H9 (cell line): Measurements from ENCODE around the gene NFKB2. TPM values are rescaled to one million over a fixed set of nuclear protein-coding genes. Genes with fewer than 3 reads are reported as not detected.

Source experiments
- DNase-seq: peaks from one replicate; pipeline ENCODE4 v3.0.0-alpha.2; 2017
- H2AFZ ChIP-seq: one replicate; pipeline ENCODE4 v1.6.1; 2013; ENCODE audit warnings: mild to moderate bottlenecking, low read length, control low read depth, moderate library complexity
- H2AK5ac ChIP-seq: 2 replicates; pipeline ENCODE4 v1.6.1; 2013; ENCODE audit warnings: low read length, control low read depth, mixed read lengths; ENCODE audit not compliant: insufficient read length
- H2BK120ac ChIP-seq: one replicate; pipeline ENCODE4 v1.6.1; 2013; ENCODE audit warnings: low read depth, mild to moderate bottlenecking, low read length, control low read depth, inconsistent platforms; ENCODE audit not compliant: poor library complexity, severe bottlenecking
- H2BK12ac ChIP-seq: 2 replicates; pipeline ENCODE4 v1.6.1; 2013; ENCODE audit warnings: low read length, control low read depth, mixed read lengths, low read depth; ENCODE audit not compliant: insufficient read length
- H2BK15ac ChIP-seq: 2 replicates; pipeline ENCODE4 v1.6.1; 2013; ENCODE audit warnings: low read depth, low read length, control low read depth
- H2BK20ac ChIP-seq: one replicate; pipeline ENCODE4 v1.6.1; 2013; ENCODE audit warnings: low read depth, mild to moderate bottlenecking, low read length, control low read depth, inconsistent platforms; ENCODE audit not compliant: poor library complexity, severe bottlenecking
- H2BK5ac ChIP-seq: 2 replicates; pipeline ENCODE4 v1.6.1; 2013; ENCODE audit warnings: low read length, control low read depth, mixed read lengths; ENCODE audit not compliant: insufficient read length
- H3K14ac ChIP-seq: 2 replicates; pipeline ENCODE4 v1.6.1; 2013; ENCODE audit warnings: low read length, control low read depth; ENCODE audit not compliant: insufficient read depth
- H3K18ac ChIP-seq: 2 replicates; pipeline ENCODE4 v1.6.1; 2013; ENCODE audit warnings: low read depth, mild to moderate bottlenecking, mixed read lengths, low read length, control low read depth; ENCODE audit not compliant: insufficient read length
- H3K23ac ChIP-seq: 2 replicates; pipeline ENCODE4 v1.6.1; 2013; ENCODE audit warnings: low read length, control low read depth, mixed read lengths, low read depth; ENCODE audit not compliant: insufficient read length
- H3K23me2 ChIP-seq: 2 replicates; pipeline ENCODE4 v1.6.1; 2013; ENCODE audit warnings: low read depth, mild to moderate bottlenecking, mixed read lengths, low read length, control low read depth; ENCODE audit not compliant: insufficient read length, poor library complexity, severe bottlenecking
- H3K27ac ChIP-seq: 2 replicates; pipeline ENCODE4 v1.5.1; 2013; ENCODE audit warnings: low read length, control low read depth, mixed read lengths, low read depth; ENCODE audit not compliant: insufficient read length
- H3K27me3 ChIP-seq: 2 replicates; pipeline ENCODE4 v1.6.1; 2013; ENCODE audit warnings: low read length, control low read depth, inconsistent platforms; ENCODE audit not compliant: insufficient read depth
- H3K4ac ChIP-seq: 2 replicates; pipeline ENCODE4 v1.6.1; 2013; ENCODE audit warnings: low read depth, mild to moderate bottlenecking, control low read depth, inconsistent platforms, low read length, moderate library complexity
- H3K4me1 ChIP-seq: 2 replicates; pipeline ENCODE4 v1.6.1; 2013; ENCODE audit warnings: low read length, control low read depth, inconsistent platforms; ENCODE audit not compliant: insufficient read depth
- H3K4me2 ChIP-seq: 2 replicates; pipeline ENCODE4 v1.6.1; 2013; ENCODE audit warnings: low read length, control low read depth, mixed read lengths; ENCODE audit not compliant: insufficient read length, insufficient read depth
- H3K56ac ChIP-seq: 2 replicates; pipeline ENCODE4 v1.6.1; 2013; ENCODE audit warnings: low read depth, mild to moderate bottlenecking, mixed read lengths, low read length, control low read depth; ENCODE audit not compliant: insufficient read length
- H3K79me1 ChIP-seq: 2 replicates; pipeline ENCODE4 v1.6.1; 2013; ENCODE audit warnings: low read depth, mild to moderate bottlenecking, moderate library complexity, low read length, control low read depth, inconsistent platforms; ENCODE audit not compliant: insufficient read depth, poor library complexity, severe bottlenecking
- H3K79me2 ChIP-seq: 2 replicates; pipeline ENCODE4 v1.6.1; 2013; ENCODE audit warnings: low read length, control low read depth, inconsistent platforms; ENCODE audit not compliant: insufficient read depth
- H3K9ac ChIP-seq: 2 replicates; pipeline ENCODE4 v1.6.1; 2013; ENCODE audit warnings: low read length, control low read depth, mixed read lengths; ENCODE audit not compliant: insufficient read length; ENCODE audit errors: extremely low read depth
- H3K9me3 ChIP-seq: one replicate; pipeline ENCODE4 v1.6.1; 2013; ENCODE audit warnings: low read depth, low read length, inconsistent platforms; ENCODE audit not compliant: control insufficient read depth
- H3T11ph ChIP-seq: one replicate; pipeline ENCODE4 v1.6.1; 2013; ENCODE audit warnings: mild to moderate bottlenecking, low read length, control low read depth, inconsistent platforms
- H4K20me1 ChIP-seq: one replicate; pipeline ENCODE4 v1.6.1; 2013; ENCODE audit not compliant: control insufficient read depth, insufficient read length, insufficient read depth
- H4K5ac ChIP-seq: 2 replicates; pipeline ENCODE4 v1.6.1; 2013; ENCODE audit warnings: low read depth, mild to moderate bottlenecking, mixed read lengths, low read length, control low read depth; ENCODE audit not compliant: insufficient read length
- H4K8ac ChIP-seq: replicated peaks from 2 replicates; pipeline ENCODE4 v1.6.1; 2013; ENCODE audit warnings: low read length, control low read depth, mixed read lengths, low read depth; ENCODE audit not compliant: insufficient read length
- H4K91ac ChIP-seq: 2 replicates; pipeline ENCODE4 v1.6.1; 2013; ENCODE audit warnings: low read depth, mild to moderate bottlenecking, moderate library complexity, mixed read lengths, low read length, control low read depth; ENCODE audit not compliant: insufficient read length
- H3K27ac Mint-ChIP-seq, 3 experiments: 2 replicates in 2 of 3; 3 replicates in 1 of 3; pipeline ENCODE4 v1.8.0; 2020 to 2021; ENCODE audit warnings: mixed read lengths in 3 of 3, mild to moderate bottlenecking in 1 of 3, moderate library complexity in 1 of 3
- H3K27me3 Mint-ChIP-seq: 2 replicates; pipeline ENCODE4 v1.8.0; 2021; ENCODE audit warnings: low read depth, mild to moderate bottlenecking, moderate library complexity, mixed read lengths
- H3K36me3 Mint-ChIP-seq, 3 experiments: 2 replicates in 2 of 3; 3 replicates in 1 of 3; pipeline ENCODE4 v1.8.0; 2020 to 2021; ENCODE audit warnings: low read depth in 3 of 3, mixed read lengths in 3 of 3; ENCODE audit not compliant: insufficient read depth in 1 of 3
- H3K4me1 Mint-ChIP-seq, 2 experiments: 2 replicates each; pipeline ENCODE4 v1.8.0; 2020; ENCODE audit warnings: mixed read lengths in 2 of 2
- H3K4me3 Mint-ChIP-seq, 2 experiments: 2 replicates in 1 of 2; 3 replicates in 1 of 2; pipeline ENCODE4 v1.8.0; 2020 to 2021; ENCODE audit warnings: mild to moderate bottlenecking in 2 of 2, mixed read lengths in 2 of 2, moderate library complexity in 1 of 2
- H3K9me3 Mint-ChIP-seq, 2 experiments: 2 replicates in 1 of 2; 3 replicates in 1 of 2; pipeline ENCODE4 v1.8.0; 2020; ENCODE audit warnings: mild to moderate bottlenecking in 2 of 2, mixed read lengths in 2 of 2, moderate library complexity in 1 of 2
- CTCF ChIP-seq: fragments of 200-600 bp; sonication (generic); conservative IDR thresholded peaks from 3 replicates; pipeline ENCODE4 v1.8.0; 2021; ENCODE audit warnings: antibody characterized with exemption, mild to moderate bottlenecking
- WGBS: extraction: QIAGEN DNeasy Blood & Tissue Kit; methylation state at CpG from one replicate; pipeline ENCODE4 v1.1.7; 2013; ENCODE audit warnings: missing lambda C conversion rate, low lambda C conversion rate, mixed read lengths; ENCODE audit not compliant: insufficient read length; ENCODE audit errors: extremely low coverage; 5-methylcytosine and 5-hydroxymethylcytosine counted together
- total RNA-seq: library from RNA; stranded (reverse); gene quantifications from 2 replicates; pipeline ENCODE4 v1.2.1, GENCODE V29; 2021

NFKB2 gene
- total RNA-seq, 1 experiment from 2014 or later: 23.7 TPM

- H3K23me2 ChIP-seq: peaks cover 3% of the 10 kb centered on the region
- H2BK5ac ChIP-seq: no peak overlapping the region
- no peak overlapping the region for H3K27ac ChIP-seq
- DNase-seq: no peak
- H3K4me1 Mint-ChIP-seq: peaks cover 24 to 39% of the 10 kb centered on the region in 2 experiments
- no peak overlapping the region for H3K56ac ChIP-seq
- no peak overlapping the region for H2BK12ac ChIP-seq
- H2BK15ac ChIP-seq: no peak overlapping the region
- no peak for TF ChIP-seq CTCF
- H3K27me3 ChIP-seq: peaks cover 27% of the 10 kb centered on the region; the same call in 1 of the 2 replicates
- H3K14ac ChIP-seq: no peak overlapping the region
- H3K4me1 ChIP-seq: peaks cover 3% of the 10 kb centered on the region; the same call in 1 of the 2 replicates
- peaks cover 86% of the 10 kb centered on the region for H3K27me3 Mint-ChIP-seq
- H3K27ac Mint-ChIP-seq: no peak overlapping the region
- H2BK120ac ChIP-seq: no peak overlapping the region
- no peak overlapping the region for H4K5ac ChIP-seq
- peak overlapping the region; percentile 22 for H3K4me2 ChIP-seq
- H3K9me3 ChIP-seq: no peaks in the 10 kb centered on the region
- H2AFZ ChIP-seq: no peak overlapping the region
- H3K79me2 ChIP-seq: no peaks in the 10 kb centered on the region
- no peak overlapping the region for H3T11ph ChIP-seq
- WGBS: no CpG with 5 or more reads among the region's 103 CpGs
- H3K9me3 Mint-ChIP-seq: peaks cover 0 to 4% of the 10 kb centered on the region in 2 experiments; a peak in 1 of 5 replicates
- peaks cover 0 to 2% (median 2%) of the 10 kb centered on the region in 3 experiments; a peak in 2 of 7 replicates for H3K36me3 Mint-ChIP-seq
- peak overlapping the region; percentile 47 to 75 for H3K4me3 Mint-ChIP-seq
- H3K9ac ChIP-seq: no peak overlapping the region
- H3K23ac ChIP-seq: no peak overlapping the region
- H3K4ac ChIP-seq: no peak overlapping the region
- no peak overlapping the region for H2AK5ac ChIP-seq
- no peak overlapping the region for H3K18ac ChIP-seq
- H4K8ac ChIP-seq: no peak overlapping the region
- no peak overlapping the region for H4K91ac ChIP-seq
- H4K20me1 ChIP-seq: peaks cover 2% of the 10 kb centered on the region
- no peak overlapping the region for H2BK20ac ChIP-seq
- no peaks in the 10 kb centered on the region for H3K79me1 ChIP-seq
Observed at GRCh38 chr10:102408728-102409603, 13.5 kb downstream of the NFKB2 start.
